ENCODE data around the gene SLC35F1.

Gene SLC35F1

DNA sequence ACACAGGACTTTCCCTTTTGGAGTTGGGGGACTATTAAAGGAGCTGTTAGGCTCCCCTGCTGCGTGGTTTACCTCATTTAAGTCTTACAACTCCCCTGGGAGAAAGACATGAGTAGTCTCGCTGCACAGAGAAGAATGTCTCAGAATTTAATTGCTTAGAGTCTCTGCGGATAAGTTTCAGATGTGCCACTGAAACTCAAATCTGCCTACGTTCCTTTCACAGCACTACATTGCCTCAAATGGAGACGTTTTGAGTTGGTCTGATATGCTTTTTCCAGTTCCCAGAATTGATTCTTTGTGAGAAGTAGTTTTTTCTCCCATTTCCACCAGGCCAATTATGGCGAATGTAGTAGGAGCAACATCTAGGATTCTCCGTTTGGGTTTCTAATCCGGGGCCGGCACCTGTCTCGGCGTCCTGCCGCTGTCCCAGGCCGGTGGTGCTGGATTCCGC, 532 bp upstream of the SLC35F1 start:
- Histone ChIP-seq H3K9me3 (ENCODE audit: low read length) (no peaks in the 10 kb centered on the region), H3K79me2 (ENCODE audit: insufficient read depth, low read length) (no peaks in the 10 kb centered on the region), H3K4me3 (ENCODE audit: low read depth, low read length, poor library complexity, severe bottlenecking) (no peak overlapping the region), H3K9ac (ENCODE audit: low read length) (no peak overlapping the region), H3K9me2 (ENCODE audit: low read depth, low read length) (no peaks in the 10 kb centered on the region), H3F3A (ENCODE audit: insufficient read depth, low read length) (no peaks in the 10 kb centered on the region), H3K4me2 (ENCODE audit: low read length) (peak overlapping the region; percentile 29; the same call in 1 of the 2 replicates), H3K36me3 (ENCODE audit: insufficient read depth, low read length) (no peaks in the 10 kb centered on the region), H3K4me1 (ENCODE audit: insufficient read depth, low read length, severe bottlenecking) (no peaks in the 10 kb centered on the region), H3K27me3 (ENCODE audit: insufficient read depth, low read length) (no peaks in the 10 kb centered on the region), H3K27ac (ENCODE audit: low read depth, low read length, poor library complexity, severe bottlenecking) (no peak overlapping the region), H4K20me1 (ENCODE audit: insufficient read depth, low read length) (no peaks in the 10 kb centered on the region), H2AFZ (ENCODE audit: low read length) (no peak overlapping the region)
- TF ChIP-seq, protein P1, sequence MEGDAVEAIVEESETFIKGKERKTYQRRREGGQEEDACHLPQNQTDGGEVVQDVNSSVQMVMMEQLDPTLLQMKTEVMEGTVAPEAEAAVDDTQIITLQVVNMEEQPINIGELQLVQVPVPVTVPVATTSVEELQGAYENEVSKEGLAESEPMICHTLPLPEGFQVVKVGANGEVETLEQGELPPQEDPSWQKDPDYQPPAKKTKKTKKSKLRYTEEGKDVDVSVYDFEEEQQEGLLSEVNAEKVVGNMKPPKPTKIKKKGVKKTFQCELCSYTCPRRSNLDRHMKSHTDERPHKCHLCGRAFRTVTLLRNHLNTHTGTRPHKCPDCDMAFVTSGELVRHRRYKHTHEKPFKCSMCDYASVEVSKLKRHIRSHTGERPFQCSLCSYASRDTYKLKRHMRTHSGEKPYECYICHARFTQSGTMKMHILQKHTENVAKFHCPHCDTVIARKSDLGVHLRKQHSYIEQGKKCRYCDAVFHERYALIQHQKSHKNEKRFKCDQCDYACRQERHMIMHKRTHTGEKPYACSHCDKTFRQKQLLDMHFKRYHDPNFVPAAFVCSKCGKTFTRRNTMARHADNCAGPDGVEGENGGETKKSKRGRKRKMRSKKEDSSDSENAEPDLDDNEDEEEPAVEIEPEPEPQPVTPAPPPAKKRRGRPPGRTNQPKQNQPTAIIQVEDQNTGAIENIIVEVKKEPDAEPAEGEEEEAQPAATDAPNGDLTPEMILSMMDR (IDR thresholded peaks at IDR 0.05; ENCODE audit: low read length), result no peak
- TF ChIP-seq EZH2 (IDR thresholded peaks at IDR 0.05; ENCODE audit: borderline replicate concordance, low read length), result no peak

DNA sequence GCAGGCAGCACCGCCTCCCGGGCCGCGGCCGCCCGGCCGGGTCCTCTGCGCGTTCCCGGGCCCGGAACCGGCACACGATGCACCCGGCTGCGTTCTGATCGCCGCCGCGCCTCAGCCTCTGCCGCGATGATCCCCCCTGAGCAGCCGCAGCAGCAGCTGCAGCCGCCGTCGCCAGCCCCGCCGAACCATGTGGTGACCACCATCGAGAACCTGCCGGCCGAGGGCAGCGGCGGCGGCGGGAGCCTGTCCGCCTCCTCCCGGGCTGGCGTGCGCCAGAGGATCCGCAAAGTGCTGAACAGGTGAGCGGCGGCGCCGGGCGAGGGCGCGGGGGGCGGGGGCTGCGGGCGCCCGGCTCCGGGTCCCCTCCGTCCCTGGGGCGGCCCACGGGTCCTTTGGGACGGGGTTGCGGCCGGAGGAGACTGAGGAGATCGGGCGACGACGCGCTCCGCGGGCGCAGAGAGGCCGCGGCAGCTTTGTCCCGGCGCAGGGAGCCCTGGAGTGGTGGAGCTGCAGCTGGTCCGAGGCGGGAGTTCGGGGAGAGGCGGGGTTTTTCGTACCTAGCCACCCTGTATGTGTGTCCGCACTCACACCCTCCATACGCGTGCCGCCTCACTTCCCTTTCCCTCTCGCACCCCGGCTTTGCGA, 659 bp downstream of the SLC35F1 start:
- no peaks in the 10 kb centered on the region for H3K4me1 ChIP-seq (ENCODE audit: insufficient read depth, low read length, severe bottlenecking)
- no peaks in the 10 kb centered on the region for H3K9me3 ChIP-seq (ENCODE audit: low read length)
- no peaks in the 10 kb centered on the region for H3K27me3 ChIP-seq (ENCODE audit: insufficient read depth, low read length)
- no peaks in the 10 kb centered on the region for H3K36me3 ChIP-seq (ENCODE audit: insufficient read depth, low read length)
- H3K27ac ChIP-seq (ENCODE audit: low read depth, low read length, poor library complexity, severe bottlenecking), result no peak overlapping the region
- H3K4me2 ChIP-seq (ENCODE audit: low read length), result no peak overlapping the region
- no peaks in the 10 kb centered on the region for H4K20me1 ChIP-seq (ENCODE audit: insufficient read depth, low read length)
- H3K9me2 ChIP-seq (ENCODE audit: low read depth, low read length), result no peaks in the 10 kb centered on the region
- H3K9ac ChIP-seq (ENCODE audit: low read length), result no peak overlapping the region
- no peak overlapping the region for H2AFZ ChIP-seq (ENCODE audit: low read length)
- no peak for TF ChIP-seq EZH2 (IDR thresholded peaks at IDR 0.05; ENCODE audit: borderline replicate concordance, low read length)
- no peaks in the 10 kb centered on the region for H3F3A ChIP-seq (ENCODE audit: insufficient read depth, low read length)
- H3K4me3 ChIP-seq (ENCODE audit: low read depth, low read length, poor library complexity, severe bottlenecking), result no peak overlapping the region
- no peaks in the 10 kb centered on the region for H3K79me2 ChIP-seq (ENCODE audit: insufficient read depth, low read length)

DNA sequence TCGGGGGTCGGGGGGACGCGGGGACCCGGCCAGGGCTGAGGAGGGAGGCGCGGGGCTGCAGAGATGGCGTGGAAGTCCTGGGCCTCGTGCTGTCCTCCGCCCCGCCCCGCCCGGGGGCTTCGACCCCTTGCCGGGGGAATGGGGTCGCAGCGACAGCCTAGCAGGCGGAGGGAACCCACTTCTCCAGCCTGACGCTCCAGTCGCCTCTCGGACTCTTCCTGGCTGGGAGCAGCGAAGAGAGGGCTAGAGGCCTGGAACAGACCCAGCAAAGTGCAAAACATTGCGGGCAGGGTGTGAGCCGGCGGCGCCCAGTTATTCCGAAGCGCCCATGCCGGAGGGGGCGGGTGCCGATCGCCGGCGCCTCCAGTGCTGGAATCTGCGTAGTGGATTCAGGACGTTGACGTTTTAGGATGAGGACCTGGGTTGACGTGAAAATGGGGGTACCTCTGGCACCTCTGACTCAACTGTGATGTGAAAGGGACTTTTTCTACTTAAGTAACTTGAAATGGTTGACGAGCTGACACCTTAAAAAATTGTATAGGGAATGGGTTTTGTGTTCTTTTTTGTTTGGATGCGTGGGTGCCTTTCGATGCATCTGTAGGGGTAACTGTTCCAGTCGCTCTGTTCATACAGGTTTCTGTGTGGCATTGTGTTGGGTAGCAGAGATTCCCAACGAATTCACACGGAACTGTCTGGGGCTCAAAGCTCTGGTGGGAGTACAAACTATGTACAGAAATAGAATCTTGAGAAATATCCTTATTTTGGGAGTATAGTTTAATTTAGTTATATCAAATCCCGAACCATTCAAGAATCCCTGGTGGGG, 1.4 kb downstream of the SLC35F1 start:
- TF ChIP-seq, protein P1 (IDR thresholded peaks at IDR 0.05; ENCODE audit: low read length), result no peak
- TF ChIP-seq EZH2 (IDR thresholded peaks at IDR 0.05; ENCODE audit: borderline replicate concordance, low read length), result no peak
- H3K36me3 ChIP-seq (ENCODE audit: insufficient read depth, low read length), result no peaks in the 10 kb centered on the region
- H2AFZ ChIP-seq (ENCODE audit: low read length), result no peak overlapping the region
- no peaks in the 10 kb centered on the region for H3K9me3 ChIP-seq (ENCODE audit: low read length)
- no peaks in the 10 kb centered on the region for H3K9me2 ChIP-seq (ENCODE audit: low read depth, low read length)
- H3K79me2 ChIP-seq (ENCODE audit: insufficient read depth, low read length), result no peaks in the 10 kb centered on the region
- H4K20me1 ChIP-seq (ENCODE audit: insufficient read depth, low read length), result no peaks in the 10 kb centered on the region
- no peaks in the 10 kb centered on the region for H3F3A ChIP-seq (ENCODE audit: insufficient read depth, low read length)
- H3K4me3 ChIP-seq (ENCODE audit: low read depth, low read length, poor library complexity, severe bottlenecking), result no peak overlapping the region
- no peaks in the 10 kb centered on the region for H3K4me1 ChIP-seq (ENCODE audit: insufficient read depth, low read length, severe bottlenecking)
- no peaks in the 10 kb centered on the region for H3K27me3 ChIP-seq (ENCODE audit: insufficient read depth, low read length)
- H3K4me2 ChIP-seq (ENCODE audit: low read length), result no peak overlapping the region
- no peak overlapping the region for H3K27ac ChIP-seq (ENCODE audit: low read depth, low read length, poor library complexity, severe bottlenecking)
- H3K9ac ChIP-seq (ENCODE audit: low read length), result no peak overlapping the region
